HG03159 (cell line): ENCODE data around the gene TNS2.
"Not testable (repeated sequence)": the region's sequence is repeated elsewhere in the genome, so short reads cannot be mapped to it uniquely, and the experiment has no call there.

Source experiments
- ATAC-seq: cut with Tn5 transposase; IDR thresholded peaks from one replicate; pipeline ENCODE4 v1.9.1; 2021; ENCODE audit warnings: mild to moderate bottlenecking, moderate library complexity; ENCODE audit not compliant: unreplicated experiment

Gene TNS2

DNA sequence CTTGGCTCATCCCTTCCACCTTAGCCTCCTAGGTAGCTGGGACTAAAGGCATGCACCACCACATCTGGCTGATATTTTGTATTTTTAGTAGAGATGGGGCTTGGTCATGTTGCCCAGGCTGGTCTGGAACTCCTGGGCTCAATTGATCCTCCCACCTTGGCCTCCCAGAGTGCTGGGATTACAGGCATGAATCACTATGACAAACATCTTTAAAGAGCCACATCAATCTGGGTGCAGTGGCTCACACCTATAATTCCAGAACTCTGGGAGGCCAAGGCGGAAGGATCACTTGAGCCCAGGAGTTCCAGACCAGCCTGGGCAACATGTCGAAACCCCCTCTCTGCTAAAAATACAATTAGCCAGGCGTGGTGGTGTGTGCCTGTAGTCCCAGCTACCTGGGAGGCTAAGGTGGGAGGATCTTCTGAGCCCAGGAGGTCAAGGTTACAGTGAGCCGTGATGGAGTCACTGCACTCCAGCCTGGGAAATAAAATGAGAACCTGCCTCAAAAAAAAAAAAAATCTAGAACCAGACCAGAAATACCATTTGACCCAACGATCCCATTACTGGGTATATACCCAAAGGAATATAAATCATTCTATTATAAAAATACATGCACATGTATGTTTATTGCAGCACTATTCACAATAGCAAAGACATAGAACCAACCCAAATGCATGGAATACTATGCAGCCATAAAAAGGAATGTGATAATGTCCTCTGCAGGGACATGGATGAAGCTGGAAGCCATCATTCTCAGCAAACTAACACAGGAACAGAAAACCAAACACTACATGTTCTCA, 45.1 kb downstream of the TNS2 start:
- ATAC-seq, result not testable (repeated sequence)

DNA sequence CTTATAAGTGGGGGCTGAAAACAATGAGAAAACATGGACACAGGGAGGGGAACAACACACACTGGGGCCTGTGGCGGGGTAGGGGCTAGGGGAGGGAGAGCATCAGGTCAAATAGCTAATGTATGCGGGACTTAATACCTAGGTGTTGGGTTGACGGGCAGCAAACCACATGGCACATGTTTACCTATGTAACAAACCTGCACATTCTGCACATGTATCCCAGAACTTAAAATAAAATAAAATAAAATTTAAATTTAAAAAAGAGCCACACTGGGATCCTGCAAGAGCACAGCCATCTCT, 45.7 kb downstream of the TNS2 start:
- ATAC-seq, result not testable (repeated sequence)

DNA sequence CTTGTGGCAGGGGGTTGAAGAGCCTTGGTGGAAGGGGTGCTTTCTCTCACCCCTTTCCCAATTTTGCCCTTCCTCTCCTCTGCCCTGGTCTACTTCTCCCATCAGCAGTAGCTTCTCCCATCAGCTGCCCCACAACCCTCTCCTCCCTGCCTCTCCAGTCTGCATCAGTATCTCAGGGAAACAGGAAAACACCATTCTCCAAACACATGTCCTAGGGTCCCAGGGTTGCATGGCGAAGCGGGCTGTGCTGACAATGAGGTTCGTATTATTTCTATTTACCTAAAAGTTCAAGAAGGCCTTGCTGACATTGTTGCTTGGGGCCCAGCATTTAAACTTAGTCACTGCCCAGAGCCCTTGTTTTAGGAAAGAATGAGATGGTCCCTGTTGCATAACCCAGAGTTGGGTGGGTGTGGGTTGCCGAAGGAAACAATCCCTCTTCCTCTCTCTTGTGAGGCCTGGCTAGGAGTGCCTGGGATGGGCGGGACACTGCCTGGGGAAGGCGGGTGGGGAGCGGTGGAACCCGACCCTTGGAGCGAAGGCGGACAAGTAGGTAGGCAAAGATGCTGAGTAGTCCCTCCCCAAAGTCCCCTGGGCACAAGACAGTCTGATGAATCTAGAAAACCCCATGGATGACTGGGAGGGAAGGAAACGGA, 46.4 kb downstream of the TNS2 start:
- ATAC-seq, result no peak

- ATAC-seq, result no peak
Measured at GRCh38 chr12:53096759-53097158, 46.9 kb downstream of the TNS2 start.

DNA sequence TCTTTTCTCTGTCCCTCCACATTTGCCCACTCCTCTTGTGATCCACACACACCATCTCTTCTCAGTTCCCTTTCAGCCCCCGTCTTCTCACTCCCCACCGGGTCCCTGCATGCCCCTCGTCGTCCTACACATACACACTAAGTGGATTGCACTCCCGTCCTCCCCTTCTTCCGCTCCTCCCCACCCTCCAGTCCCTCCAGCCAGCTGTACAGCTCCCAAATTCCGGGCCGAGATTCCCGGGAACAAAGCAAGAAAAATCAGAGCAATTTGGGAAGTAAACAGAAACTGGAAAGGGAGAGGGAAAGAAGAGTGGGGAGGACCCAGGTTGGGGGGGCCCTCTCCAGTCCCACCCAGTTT, 47.3 kb downstream of the TNS2 start:
- no peak for ATAC-seq

DNA sequence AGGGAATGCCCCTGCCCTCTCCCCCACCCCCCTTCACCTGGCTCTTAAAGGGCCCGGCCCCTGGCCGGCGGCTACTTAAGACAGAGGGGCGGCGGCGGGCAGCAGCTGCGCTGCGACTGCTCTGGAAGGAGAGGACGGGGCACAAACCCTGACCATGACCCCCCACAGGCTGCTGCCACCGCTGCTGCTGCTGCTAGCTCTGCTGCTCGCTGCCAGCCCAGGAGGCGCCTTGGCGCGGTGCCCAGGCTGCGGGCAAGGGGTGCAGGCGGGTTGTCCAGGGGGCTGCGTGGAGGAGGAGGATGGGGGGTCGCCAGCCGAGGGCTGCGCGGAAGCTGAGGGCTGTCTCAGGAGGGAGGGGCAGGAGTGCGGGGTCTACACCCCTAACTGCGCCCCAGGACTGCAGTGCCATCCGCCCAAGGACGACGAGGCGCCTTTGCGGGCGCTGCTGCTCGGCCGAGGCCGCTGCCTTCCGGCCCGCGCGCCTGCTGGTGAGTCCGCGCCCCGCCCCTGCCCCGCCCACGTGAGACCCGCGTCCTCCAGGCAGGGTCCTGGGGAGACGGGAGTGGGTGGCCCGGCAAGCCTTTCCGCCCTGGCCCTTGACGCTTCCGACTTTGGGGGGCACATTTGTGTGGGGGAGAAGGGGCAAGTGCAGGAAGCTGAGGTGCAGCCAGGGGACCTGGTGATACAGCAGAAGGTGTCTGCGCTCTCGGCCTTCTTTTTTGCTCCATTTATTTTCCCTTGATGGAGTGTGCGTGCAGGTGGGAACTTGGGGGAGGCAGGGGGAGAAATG, 47.9 kb downstream of the TNS2 start, which contains the start of gene IGFBP6:
TSS of gene IGFBP6 (plus strand) at position 104 of the 790 bp plus-strand sequence. CDS start at position 155, 51 bp downstream.
- ATAC-seq, result no peak

DNA sequence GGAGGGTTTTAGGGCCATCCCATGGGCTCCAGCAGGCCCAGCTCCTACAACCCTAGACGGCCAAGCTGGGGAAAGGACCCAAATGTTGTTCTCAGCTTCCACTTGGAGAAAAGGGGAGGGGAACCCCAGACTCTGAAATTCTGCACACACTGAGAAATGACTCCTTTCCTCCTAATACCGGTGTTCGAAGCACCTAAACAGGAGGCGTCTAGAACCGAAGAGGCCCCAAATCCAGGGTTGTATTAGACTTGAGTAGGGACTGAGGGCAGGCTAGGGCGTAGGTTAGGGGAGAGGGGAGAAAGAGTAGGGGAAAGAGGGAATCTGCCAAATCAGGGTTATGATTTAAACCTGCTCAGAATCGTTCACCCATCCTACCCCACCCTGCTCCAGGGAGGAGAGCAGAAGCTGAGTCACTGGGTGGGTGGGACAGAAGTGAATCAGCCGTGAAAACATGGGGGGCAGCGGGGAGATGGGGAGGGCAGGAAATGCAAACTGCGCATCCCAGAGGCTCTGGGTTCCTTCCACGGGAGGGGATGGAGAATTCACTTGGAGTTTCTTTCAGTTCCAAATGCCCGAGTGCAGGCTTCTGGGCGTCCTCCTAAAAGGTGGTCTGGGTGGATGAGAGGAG, 48.6 kb downstream of the TNS2 start:
- no peak for ATAC-seq

GRCh38 chr12:53099071-53099882, 49.4 kb downstream of the TNS2 start:
- no peak for ATAC-seq

DNA sequence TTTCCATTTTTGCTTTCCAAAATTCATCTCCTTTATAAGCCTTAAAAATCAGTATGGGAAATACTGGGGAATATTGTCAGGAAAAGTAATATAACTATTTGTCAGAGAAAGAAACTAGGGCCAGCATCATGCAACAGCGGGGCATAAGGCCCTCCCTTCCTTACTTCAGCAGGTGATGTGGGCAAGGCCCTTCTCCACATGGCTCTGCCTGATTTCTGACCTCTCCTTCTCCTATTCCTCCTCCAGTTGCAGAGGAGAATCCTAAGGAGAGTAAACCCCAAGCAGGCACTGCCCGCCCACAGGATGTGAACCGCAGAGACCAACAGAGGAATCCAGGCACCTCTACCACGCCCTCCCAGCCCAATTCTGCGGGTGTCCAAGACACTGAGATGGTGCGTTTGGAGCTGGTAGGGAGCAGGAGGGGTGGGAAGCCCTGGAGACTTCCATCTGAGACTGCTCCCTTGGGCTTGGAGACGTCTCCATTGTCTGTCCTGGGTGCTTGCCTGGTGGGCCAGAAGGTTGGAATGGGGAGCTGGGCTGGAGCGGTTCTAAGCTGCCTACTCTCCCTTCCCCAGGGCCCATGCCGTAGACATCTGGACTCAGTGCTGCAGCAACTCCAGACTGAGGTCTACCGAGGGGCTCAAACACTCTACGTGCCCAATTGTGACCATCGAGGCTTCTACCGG, 50.7 kb downstream of the TNS2 start:
- no peak for ATAC-seq

GRCh38 chr12:53101266-53101665, 51.4 kb downstream of the TNS2 start:
- no peak for ATAC-seq

- no peak for ATAC-seq
Measured at GRCh38 chr12:53101931-53102781, 52.3 kb downstream of the TNS2 start.

DNA sequence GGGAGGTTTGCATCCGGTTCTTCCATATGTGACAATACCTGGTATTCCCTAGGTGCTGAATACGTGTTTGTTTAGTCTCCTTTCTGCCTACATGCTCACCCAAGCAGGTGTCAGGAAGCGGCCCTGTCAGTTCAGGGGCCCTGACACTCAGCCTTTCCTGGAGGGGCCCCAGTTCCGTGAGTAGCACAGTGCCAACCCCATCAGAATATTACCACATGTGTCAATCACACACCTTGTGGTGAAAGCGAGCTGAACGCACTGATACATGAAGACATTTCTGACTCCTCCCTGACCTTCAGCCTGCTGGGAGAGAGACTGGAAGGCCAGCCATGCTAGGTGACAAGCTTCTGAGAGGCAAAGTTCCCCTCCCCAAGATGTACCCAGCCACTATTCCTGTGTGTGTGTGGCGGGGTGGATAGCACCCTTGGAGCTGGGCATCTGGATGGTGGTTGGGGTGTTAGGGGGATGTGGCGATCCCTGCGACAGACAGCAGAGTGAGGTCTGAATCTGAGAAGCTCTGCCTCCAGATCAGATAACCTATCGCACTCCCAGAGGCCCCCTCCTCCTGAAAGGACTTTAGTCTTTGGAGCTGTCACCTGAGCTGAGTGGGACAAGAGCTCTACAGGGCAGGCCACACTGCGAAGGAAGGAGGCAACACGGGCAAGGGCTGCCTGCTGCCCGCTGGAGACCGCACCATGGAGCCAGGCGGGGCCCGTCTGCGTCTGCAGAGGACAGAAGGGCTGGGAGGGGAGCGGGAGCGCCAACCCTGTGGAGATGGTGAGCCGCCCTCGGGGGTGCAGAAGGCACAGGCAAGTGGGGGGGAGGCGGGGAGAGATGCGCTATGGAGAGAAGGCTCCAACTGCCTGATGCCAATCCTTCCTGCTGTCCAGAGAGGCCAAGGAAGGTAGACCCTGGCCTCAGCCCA, 53.3 kb downstream of the TNS2 start, which contains the start of gene SOAT2:
TSS of gene SOAT2 (plus strand) at position 604 of the 925 bp plus-strand sequence. CDS start at position 696, 92 bp downstream.
- no peak for ATAC-seq

DNA sequence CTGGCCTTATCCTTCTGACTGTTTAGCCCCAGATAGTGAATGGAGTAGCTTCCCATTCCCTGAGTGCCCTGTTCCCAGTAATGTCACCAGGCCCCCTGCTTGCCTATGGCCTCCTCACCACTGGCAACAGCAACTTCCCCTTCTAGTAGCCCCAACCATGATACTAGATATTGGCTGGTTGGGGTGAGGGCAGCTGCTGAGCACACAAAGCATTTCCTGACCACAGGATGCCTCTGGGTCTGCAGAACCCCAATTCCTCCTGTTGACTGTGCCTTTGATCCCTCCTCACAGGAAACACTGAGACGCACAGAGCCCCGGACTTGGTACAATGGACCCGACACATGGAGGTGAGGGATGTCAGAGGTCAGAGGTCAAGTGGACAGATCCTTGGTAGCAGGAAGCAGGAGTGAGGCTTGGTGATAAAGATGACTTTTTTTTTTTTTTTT, 54.0 kb downstream of the TNS2 start:
- no peak for ATAC-seq

DNA sequence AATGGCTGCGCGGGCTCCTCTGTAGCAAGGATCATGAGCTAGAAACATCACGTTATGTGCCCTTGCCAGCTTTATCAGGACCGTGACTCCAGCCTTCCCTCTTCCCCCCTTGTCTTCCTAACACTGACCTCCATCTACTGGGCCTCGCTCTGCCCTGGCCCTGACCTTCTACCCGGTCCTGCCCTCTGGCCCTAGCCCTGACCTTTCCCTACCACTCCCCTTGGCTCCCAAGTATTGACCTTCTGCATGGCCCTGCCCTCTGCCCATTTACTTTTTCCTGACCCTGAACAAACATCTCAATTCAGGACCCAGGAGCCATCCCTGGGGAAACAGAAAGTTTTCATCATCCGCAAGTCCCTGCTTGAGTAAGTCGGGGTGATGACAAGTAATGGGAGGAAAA, 55.4 kb downstream of the TNS2 start:
- ATAC-seq, result no peak

- no peak for ATAC-seq
Measured at GRCh38 chr12:53105712-53106439, 56.0 kb downstream of the TNS2 start.

DNA sequence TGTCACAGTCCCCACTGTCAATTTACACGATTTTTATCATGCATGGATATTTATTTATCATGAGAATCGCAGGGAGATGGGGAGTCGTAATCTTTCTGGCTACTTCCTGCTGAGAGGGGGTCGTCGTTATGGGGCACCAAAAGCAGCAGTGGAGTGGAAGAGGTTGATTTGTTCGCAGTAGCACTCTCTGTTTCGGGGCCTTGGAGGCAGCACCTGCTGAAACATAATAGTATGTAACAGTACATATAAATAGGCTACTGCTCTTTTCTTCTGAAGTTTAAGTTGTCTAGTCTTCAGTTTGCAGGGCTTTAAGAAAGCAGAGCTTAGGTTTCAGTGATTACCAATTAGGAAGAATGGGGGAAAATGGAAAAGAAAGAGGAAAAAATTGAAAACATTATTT, 57.3 kb downstream of the TNS2 start:
- ATAC-seq, result no peak

DNA sequence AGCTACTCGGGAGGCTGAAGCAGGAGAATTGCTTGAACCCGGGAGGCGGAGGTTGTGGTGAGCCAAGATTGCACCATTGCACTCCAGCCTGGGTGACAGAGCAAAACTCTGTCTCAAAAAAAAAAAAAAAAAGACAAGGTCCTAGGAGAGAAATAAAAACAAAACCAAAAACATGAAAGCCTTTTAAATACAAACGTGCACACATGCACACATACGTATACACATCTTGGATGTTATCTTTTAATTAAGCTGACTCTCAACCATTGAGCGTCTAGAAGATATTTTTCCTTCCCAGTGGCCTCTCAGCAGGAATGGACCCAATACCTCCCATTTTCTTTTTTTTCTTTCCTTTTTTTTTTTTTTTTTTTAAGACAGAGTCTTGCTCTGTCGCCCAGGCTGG, 62.6 kb downstream of the TNS2 start:
- ATAC-seq, result not testable (repeated sequence)
